ENCODE data around the gene GPX3.
A peak's percentile ranks its signal among the peaks of the same experiment; 100 is the strongest.

The GPX3 gene

GRCh38 chr5:151058301-151058700 lies 37.9 kb downstream of the GPX3 start:
- no peak for DNase-seq (ENCODE audit: low read depth)

DNA sequence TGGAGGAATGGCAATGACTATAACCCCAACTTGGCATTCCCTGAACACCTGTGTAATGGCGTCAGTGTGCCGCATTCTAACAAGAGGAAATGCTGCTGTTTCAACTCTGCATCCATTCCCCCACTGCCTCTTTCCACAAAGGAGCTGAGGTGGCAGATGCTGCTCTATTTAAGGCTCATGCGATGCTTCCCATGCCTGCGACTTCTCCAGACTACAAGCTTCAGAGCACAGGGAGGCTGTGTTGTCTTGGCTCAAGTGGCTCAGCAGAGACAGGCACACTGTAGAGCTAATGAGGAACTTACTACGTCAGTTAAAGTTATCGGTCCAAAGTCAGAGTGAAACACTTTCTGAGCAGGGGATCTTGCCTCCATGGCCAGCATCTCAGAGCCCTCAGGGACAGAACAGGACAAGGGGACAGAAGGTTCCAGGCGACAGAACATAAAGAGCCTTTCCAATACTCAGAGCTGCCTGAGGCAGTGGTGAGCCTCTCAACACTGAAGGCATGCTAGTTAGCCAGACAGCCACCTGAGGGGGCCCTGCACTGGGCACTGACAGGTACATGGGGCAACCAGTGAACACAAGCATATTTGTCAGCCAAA lies 38.6 kb downstream of the GPX3 start:
- DNase-seq (ENCODE audit: low read depth): no peak

GRCh38 chr5:151060742-151061141 lies 40.4 kb downstream of the GPX3 start:
- DNase-seq (ENCODE audit: low read depth): no peak

DNA sequence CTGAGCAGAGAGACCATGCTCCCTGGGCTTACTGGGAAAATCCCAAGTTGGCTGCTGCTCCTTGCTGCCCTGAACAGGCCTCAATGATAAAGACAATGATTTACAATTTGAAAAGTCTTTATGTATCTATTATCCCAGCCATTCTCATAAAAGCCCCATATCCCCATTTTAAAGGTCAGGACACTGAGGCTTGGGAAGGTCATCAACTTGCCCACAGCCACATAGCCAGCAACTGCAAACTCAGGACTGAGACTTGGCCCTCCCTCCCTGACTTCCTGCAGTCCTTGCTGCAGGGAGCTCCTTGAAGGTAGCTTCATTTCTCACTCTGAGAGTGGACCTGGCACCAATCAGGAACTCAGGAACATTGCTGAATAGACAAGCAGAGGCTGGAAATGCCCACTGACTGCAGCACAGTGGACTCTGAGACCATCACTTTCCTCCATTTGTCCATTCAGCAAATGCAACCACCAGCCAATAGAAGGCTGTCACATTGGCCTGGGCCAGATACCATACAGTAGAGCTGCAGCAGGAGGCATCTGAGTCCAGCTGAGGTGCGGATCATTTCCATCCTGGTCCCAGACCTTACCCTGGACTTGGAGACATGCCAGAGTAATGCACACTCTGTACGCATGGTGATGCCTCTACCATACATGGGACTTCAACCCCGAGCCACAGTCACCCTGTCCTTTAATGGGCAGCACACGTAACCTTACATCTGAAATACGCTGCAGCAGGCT lies 42.2 kb downstream of the GPX3 start:
- no peak for DNase-seq (ENCODE audit: low read depth)

GRCh38 chr5:151063142-151063989 lies 43.0 kb downstream of the GPX3 start:
- no peak for DNase-seq (ENCODE audit: low read depth)

DNA sequence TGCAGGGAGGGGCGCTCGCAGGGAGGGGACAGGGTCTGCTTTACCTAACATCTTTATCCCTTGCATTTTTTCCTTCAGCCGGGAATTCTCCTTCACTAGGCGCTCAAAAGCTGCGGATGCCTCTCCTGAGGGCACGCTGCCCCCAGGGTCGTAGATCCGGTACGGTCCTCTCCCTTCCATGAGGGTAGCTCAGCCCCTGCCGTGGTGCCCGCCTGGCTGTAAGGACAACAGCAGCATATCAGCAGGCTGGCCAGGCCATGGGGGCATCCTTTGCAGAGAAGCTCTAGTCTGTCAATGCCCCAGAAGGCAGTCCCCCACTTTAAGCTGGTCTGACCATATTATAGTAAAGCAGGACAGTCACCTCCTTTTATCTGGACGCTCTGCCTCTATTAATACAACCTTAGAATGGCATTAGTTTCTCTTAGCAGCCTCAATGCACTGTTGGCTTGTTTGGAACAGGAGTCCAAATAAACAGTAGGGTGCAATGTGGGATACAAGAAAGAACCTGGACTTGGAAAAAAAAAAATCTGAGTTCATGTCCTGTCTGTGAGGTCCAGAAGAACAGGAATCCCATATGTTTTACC lies 44.6 kb downstream of the GPX3 start:
- no peak for DNase-seq (ENCODE audit: low read depth)

- DNase-seq (ENCODE audit: low read depth): no peak
Measured at GRCh38 chr5:151065609-151066008, 45.2 kb downstream of the GPX3 start.

- no peak for DNase-seq (ENCODE audit: low read depth)
Measured at GRCh38 chr5:151066920-151067319, 46.5 kb downstream of the GPX3 start.

DNA sequence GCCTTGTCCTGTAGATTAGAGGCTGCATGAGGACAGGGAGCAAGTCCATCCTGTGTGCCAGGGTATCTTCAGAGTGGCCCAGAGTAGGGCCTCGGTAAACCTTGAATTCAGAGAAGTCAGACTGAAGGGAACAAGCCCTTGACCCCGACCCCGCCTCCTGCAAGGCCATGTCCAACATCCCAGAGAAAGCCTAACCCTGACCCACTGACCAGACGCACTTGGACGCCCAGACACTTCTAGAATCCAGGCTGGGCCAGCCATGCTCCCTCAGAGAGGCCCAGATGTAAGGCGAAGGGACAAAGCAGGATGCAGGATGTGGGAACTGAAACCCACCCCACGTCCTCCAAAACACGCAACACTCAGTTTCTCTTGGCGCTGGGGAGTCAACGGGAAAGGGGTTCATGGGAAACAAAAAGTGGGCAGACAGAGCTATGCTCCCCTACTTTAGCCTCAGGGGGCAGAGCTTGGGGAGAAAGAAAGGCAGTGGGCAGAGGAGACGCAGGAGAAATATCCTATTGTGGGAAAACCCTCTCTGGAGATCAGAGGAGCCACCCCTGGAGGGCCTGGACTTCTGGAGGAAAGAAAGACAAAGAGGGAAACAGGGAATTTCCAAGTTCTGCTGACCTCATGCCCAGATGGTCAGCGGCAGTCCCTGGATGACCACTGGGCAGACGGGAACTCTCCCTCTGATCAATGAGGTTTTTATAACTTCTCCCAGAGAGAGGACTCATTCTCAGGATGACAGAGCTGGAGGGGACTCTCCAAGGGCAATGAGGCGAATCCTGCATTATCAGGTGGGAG lies 47.4 kb downstream of the GPX3 start:
- no peak for DNase-seq (ENCODE audit: low read depth)

- DNase-seq (ENCODE audit: low read depth): peak; percentile 60
Measured at GRCh38 chr5:151068433-151069197, 48.2 kb downstream of the GPX3 start.

DNA sequence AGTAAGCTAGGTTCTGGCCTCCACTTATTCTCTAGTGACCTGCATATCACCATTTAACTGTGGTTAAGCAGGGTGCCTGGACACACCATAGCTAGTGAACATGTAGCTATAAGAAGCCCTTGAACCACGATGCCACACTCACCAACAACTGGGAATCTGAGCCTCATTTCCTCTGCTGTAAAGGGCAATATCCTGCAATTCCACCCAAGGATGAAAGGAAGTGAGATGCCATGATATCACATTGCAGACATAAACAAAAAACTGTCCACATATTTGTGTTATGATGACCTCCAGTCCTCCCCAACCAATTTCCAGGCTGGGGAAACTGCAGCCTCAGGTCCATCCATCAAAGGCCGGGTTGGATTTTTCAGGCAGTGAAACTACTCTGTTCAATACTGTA lies 50.1 kb downstream of the GPX3 start:
- DNase-seq (ENCODE audit: low read depth): no peak

GRCh38 chr5:151071021-151071420 lies 50.6 kb downstream of the GPX3 start:
- DNase-seq (ENCODE audit: low read depth): no peak

DNA sequence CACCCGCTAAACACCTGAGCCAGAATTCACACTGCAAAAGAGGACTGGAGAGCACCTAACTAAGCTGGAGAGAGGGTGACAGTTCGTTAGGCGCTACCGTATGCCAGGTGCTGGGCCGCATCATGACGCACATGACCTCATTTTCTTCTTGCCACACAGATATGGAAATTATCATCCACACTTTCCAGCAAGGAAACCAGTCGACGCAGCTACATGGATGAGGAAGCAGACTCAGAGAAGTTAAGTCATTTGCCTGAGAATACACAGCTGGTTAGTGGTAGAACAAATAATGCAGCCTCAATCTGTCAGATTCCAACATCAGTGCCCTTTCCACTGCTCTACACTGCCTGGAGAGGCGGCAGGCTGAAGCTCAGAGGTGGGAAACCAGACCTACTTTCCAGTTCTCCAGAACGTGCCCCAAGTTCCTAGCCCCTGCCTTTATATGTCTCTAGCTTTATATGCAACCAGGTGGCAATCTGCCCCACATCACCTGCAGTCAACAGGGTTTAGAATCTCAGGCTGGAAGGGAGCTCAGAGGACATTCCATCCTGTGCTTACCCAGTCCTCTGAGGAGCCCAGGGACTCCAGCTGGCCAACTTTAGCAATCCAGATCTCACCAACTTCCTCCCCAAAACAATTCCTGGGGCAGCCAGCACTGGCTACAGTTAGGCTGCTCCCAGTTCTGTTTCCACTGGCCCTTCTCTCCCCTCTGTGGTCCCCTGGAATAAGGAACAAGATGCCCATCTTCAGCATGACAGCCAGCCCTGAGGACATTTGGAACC lies 51.6 kb downstream of the GPX3 start:
- no peak for DNase-seq (ENCODE audit: low read depth)

- no peak for DNase-seq (ENCODE audit: low read depth)
Measured at GRCh38 chr5:151072630-151073025, 52.2 kb downstream of the GPX3 start.

DNA sequence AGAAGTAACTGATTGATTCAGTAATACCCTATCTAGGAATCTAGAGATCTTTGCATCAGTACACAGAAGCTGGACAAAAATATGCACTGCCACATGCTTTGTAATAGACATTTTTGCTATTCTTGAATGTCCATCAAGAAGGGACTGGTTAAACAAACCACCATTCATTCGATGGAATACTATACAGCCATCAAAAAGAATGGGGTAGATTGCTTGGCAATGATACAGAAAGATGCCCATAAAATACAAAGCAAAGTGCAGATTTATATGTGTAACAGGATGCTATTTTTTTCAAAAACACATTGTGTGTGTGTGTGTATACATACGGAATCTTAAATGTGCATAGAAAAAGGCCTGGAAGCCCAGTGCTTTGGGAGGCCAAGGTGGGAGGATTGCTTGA lies 52.9 kb downstream of the GPX3 start:
- no peak for DNase-seq (ENCODE audit: low read depth)

GRCh38 chr5:151074557-151074956 lies 54.2 kb downstream of the GPX3 start:
- DNase-seq (ENCODE audit: low read depth): no peak

DNA sequence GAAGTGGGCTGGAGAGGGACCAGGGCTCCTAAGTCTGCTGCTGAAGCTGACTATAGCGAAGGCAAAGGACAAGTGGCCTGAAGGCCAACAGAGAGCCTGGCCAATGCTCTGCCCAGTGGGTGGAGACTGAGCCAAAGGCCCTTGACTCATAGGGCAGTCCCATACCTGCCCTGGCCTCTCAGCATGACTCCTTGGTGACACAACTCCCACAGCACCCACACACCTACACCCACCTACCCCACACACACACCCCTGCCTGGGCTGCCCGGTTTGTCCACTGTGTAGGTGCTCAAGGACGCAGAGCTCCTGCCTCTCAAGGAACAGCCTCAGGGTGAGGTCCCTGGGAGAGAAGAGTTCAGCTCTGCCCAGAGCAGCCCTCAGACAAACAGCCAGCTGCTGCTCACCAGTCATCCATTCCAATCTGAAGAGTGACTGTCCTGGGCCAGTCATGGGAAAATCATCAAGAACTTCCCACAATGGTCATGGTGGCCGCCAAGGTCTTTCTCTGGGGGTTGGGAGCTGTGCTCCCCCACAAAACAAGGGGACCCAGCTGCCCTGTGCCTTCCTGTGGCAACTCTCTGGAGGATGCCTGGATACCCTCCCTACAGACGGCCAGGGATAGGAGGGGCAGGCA lies 55.4 kb downstream of the GPX3 start:
- no peak for DNase-seq (ENCODE audit: low read depth)

GRCh38 chr5:151076616-151077015 lies 56.2 kb downstream of the GPX3 start:
- DNase-seq (ENCODE audit: low read depth): no peak

DNA sequence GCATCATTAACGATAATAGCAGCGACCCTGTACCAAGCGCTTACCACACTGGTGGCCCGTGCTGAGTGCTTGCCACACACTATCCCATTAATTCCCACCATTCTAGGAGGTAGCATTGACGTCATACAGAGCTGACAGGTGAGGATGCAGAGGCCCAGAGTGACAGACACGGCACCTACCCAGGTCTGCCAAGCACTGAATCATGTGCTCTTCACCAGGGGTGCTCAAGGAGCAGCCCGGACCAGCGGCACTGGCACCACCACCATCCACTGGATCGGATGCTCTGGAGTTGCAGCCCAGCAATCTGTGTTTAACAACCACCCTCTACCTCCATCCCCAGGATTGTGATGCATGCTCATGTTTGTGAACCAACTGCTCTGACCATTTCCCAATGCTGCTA lies 57.0 kb downstream of the GPX3 start:
- no peak for DNase-seq (ENCODE audit: low read depth)

- DNase-seq (ENCODE audit: low read depth): no peak
Measured at GRCh38 chr5:151077967-151078366, 57.6 kb downstream of the GPX3 start.
